Activated CD8-positive, alpha-beta memory T cell treated with anti-CD3 and anti-CD28 coated beads for 36 hours (primary cell): Measurements from ENCODE around the gene IFNA21. TPM values are rescaled to one million over a fixed set of nuclear protein-coding genes. Genes with fewer than 3 reads are reported as not detected.
"Not testable (repeated sequence)": the region's sequence is repeated elsewhere in the genome, so short reads cannot be mapped to it uniquely, and the experiment has no call there.

Source experiments
- CTCF ChIA-PET: fragments of 350-600 bp; sonication (Branson Sonifier 250); formaldehyde crosslinking; loops from one replicate; lab custom pipeline; 2021; ENCODE audit warnings: antibody characterized with exemption; lab: Charles Lee
- POLR2A ChIA-PET: fragments of 350-600 bp; sonication (Branson Sonifier 250); formaldehyde crosslinking; loops from one replicate; lab custom pipeline; 2021; ENCODE audit warnings: antibody characterized with exemption; lab: Charles Lee
- total RNA-seq, 2 experiments: library from RNA; stranded (reverse); gene quantifications; one replicate each; pipeline ENCODE4 v1.2.3, GENCODE V29; 2021

The IFNA21 gene
- not detected for total RNA-seq

- POLR2A ChIA-PET, result not testable (repeated sequence)
Measured at GRCh38 chr9:21166560-21166959, at the start of gene IFNA21. Gene IFNA21 (minus strand): TSS chr9:21166660. CDS start chr9:21166612, 48 bp downstream.

GRCh38 chr9:21213411-21214326 lies 47.2 kb upstream of the IFNA21 start:
- CTCF ChIA-PET, result interaction anchor here (0.7 to 1.1 kb wide), 2 partner anchors 17 to 113 kb away, joined by 3 read pairs; no protein-coding TSS in a partner anchor
- POLR2A ChIA-PET, result not testable (repeated sequence)

More at GRCh38 chr9:21166560-21166959, at the start of gene IFNA21:
- CTCF ChIA-PET, result not testable (repeated sequence)

GRCh38 chr9:21212160-21212559 lies 45.7 kb upstream of the IFNA21 start:
- CTCF ChIA-PET, POLR2A ChIA-PET: not testable (repeated sequence)

- POLR2A ChIA-PET, CTCF ChIA-PET: not testable (repeated sequence)
Measured at GRCh38 chr9:21210782-21211181, 44.3 kb upstream of the IFNA21 start.

GRCh38 chr9:21210311-21210710 lies 43.9 kb upstream of the IFNA21 start:
- ChIA-PET POLR2A (no interaction called here), CTCF (no interaction called here)

- POLR2A ChIA-PET, CTCF ChIA-PET: not testable (repeated sequence)
Measured at GRCh38 chr9:21207043-21207442, 40.6 kb upstream of the IFNA21 start, which contains the start of gene IFNA10. Gene IFNA10 (minus strand): TSS chr9:21207143. CDS start chr9:21207097, 46 bp downstream.

- CTCF ChIA-PET, result no interaction called here
- POLR2A ChIA-PET, result no interaction called here
Measured at GRCh38 chr9:21205204-21205603, 38.7 kb upstream of the IFNA21 start.

- POLR2A ChIA-PET, result not testable (repeated sequence)
- CTCF ChIA-PET, result interaction anchor here (1.0 kb wide), 1 partner anchor 19 kb away, joined by 3 read pairs; no protein-coding TSS in a partner anchor
Measured at GRCh38 chr9:21202105-21202504, 35.6 kb upstream of the IFNA21 start, which contains the start of gene IFNA7. Gene IFNA7 (minus strand): TSS chr9:21202205. CDS start chr9:21202165, 40 bp downstream.

GRCh38 chr9:21194867-21195776 lies 28.7 kb upstream of the IFNA21 start:
- POLR2A ChIA-PET, result not testable (repeated sequence)

GRCh38 chr9:21187487-21187886 lies 21.0 kb upstream of the IFNA21 start, which contains the start of gene IFNA4:
Gene IFNA4 (minus strand): TSS chr9:21187587. CDS start chr9:21187531, 56 bp downstream.
- CTCF ChIA-PET, POLR2A ChIA-PET: not testable (repeated sequence)

More at GRCh38 chr9:21194867-21195776, 28.7 kb upstream of the IFNA21 start:
- CTCF ChIA-PET, result interaction anchor here (0.6 to 1.3 kb wide), 4 partner anchors 58 to 257 kb away, joined by 3 to 5 read pairs (median 4); no protein-coding TSS in a partner anchor

GRCh38 chr9:21182810-21183736 lies 16.6 kb upstream of the IFNA21 start:
- POLR2A ChIA-PET, result not testable (repeated sequence)

GRCh38 chr9:21174671-21175070 lies 8.2 kb upstream of the IFNA21 start:
- POLR2A ChIA-PET, result no interaction called here
- CTCF ChIA-PET, result no interaction called here

More at GRCh38 chr9:21182810-21183736, 16.6 kb upstream of the IFNA21 start:
- CTCF ChIA-PET, result interaction anchor here (1.0 to 1.3 kb wide), 2 partner anchors 9 to 19 kb away, joined by 3 read pairs; partner anchors contain the start of gene IFNA7

GRCh38 chr9:21172156-21172555 lies 5.7 kb upstream of the IFNA21 start:
- CTCF ChIA-PET, result no interaction called here

GRCh38 chr9:21171351-21171750 lies 4.9 kb upstream of the IFNA21 start:
- ChIA-PET POLR2A (no interaction called here), CTCF (no interaction called here)

More at GRCh38 chr9:21172156-21172555, 5.7 kb upstream of the IFNA21 start:
- POLR2A ChIA-PET, result no interaction called here

- ChIA-PET CTCF (no interaction called here), POLR2A (no interaction called here)
Measured at GRCh38 chr9:21165516-21165915, 944 bp downstream of the IFNA21 start.

GRCh38 chr9:21160178-21160577 lies 6.3 kb downstream of the IFNA21 start:
- CTCF ChIA-PET, result no interaction called here
- POLR2A ChIA-PET, result no interaction called here

- ChIA-PET POLR2A (no interaction called here), CTCF (no interaction called here)
Measured at GRCh38 chr9:21155501-21155900, 11.0 kb downstream of the IFNA21 start.

GRCh38 chr9:21154018-21154608 lies 12.3 kb downstream of the IFNA21 start:
- CTCF ChIA-PET, result no interaction called here

More at GRCh38 chr9:21154018-21154608, 12.3 kb downstream of the IFNA21 start:
- POLR2A ChIA-PET, result no interaction called here
